ENCODE measurements around the gene LMAN2L.
A peak's percentile ranks its signal among the peaks of the same experiment; 100 is the strongest.

The LMAN2L gene

DNA sequence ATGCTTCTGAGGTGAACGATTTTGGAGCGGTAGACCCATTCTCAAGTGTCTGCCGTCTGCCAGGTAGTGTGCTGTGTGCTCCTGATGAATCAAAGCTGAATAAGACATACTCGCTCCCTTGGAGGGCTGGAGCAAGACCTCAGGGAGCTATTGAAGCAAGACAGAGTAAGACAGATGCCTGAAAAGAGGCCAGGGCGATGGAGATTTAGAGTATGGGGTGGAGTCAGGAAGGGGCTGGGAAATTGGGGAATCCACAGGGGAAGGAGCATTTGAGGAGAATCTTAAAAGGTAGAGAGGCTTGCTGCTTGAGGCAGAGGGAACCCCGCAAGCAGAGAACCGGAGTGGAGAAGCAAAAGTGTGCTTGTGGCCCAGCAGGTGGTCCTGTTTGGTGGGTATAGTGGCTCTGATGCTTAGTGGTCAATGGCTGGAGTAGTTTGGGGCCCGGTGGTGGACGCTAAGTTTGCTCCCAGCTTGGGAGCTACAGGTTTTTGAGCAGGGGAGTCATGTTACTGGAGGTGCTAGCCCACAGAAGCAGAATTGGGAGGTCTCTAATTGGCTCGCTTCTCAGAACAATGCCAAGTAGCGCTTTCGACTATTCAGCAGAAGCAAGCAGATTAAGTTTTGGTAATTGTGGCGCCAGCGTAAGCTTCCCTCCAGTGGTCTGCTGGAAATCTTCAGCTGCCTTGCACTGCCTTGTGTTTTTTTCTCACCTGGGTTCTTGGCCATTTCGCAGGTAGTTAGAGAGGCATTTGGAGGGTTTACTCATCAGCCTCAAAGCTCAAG is 22.9 kb upstream of the LMAN2L start:
- peak overlapping the region; percentile 17; the same call in 1 of the 2 replicates for H3K27ac ChIP-seq (ENCODE audit: low read length)
- H3K9me3 ChIP-seq (ENCODE audit: insufficient read depth, low read length, severe bottlenecking), result no peaks in the 10 kb centered on the region
- TF ChIP-seq, protein P1, sequence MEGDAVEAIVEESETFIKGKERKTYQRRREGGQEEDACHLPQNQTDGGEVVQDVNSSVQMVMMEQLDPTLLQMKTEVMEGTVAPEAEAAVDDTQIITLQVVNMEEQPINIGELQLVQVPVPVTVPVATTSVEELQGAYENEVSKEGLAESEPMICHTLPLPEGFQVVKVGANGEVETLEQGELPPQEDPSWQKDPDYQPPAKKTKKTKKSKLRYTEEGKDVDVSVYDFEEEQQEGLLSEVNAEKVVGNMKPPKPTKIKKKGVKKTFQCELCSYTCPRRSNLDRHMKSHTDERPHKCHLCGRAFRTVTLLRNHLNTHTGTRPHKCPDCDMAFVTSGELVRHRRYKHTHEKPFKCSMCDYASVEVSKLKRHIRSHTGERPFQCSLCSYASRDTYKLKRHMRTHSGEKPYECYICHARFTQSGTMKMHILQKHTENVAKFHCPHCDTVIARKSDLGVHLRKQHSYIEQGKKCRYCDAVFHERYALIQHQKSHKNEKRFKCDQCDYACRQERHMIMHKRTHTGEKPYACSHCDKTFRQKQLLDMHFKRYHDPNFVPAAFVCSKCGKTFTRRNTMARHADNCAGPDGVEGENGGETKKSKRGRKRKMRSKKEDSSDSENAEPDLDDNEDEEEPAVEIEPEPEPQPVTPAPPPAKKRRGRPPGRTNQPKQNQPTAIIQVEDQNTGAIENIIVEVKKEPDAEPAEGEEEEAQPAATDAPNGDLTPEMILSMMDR (IDR thresholded peaks at IDR 0.05; ENCODE audit: borderline replicate concordance, extremely low read depth, low read length, poor library complexity, severe bottlenecking), result no peak
- no peak for TF ChIP-seq EZH2 (IDR thresholded peaks at IDR 0.05; ENCODE audit: borderline replicate concordance, low read depth, low read length, severe bottlenecking)
- H3K4me1 ChIP-seq (ENCODE audit: insufficient read depth, low read length), result peaks cover 71% of the 10 kb centered on the region
- H3K36me3 ChIP-seq (ENCODE audit: insufficient read depth, low read length), result 0 out of 2 replicates have a peak, but pooled peaks cover 7% of the 10 kb centered on the region
- H4K20me1 ChIP-seq (ENCODE audit: insufficient read depth, low read length), result no peaks in the 10 kb centered on the region
- ATAC-seq (ENCODE audit: insufficient read depth, low read depth) (peak; percentile 14; the same call in 1 of the 3 replicates), DNase-seq (peak; percentile 37)
- peak overlapping the region; percentile 54 for H3K9ac ChIP-seq (ENCODE audit: low read depth, low read length)
- peaks cover 52% of the 10 kb centered on the region for H3K79me2 ChIP-seq (ENCODE audit: insufficient read depth, low read length)
- peak overlapping the region; percentile 94 for H3K4me2 ChIP-seq (ENCODE audit: insufficient read depth, low read length)
- H3K27me3 ChIP-seq (ENCODE audit: insufficient read depth, low read length, poor library complexity), result no peaks in the 10 kb centered on the region
- H2AFZ ChIP-seq (ENCODE audit: low read depth, low read length), result peak overlapping the region; percentile 3; the same call in 1 of the 2 replicates
- H3K4me3 ChIP-seq (ENCODE audit: low read depth in 1 of 2, low read length in 2 of 2), result peak overlapping the region; percentile 9 to 65; a peak in 3 of 4 replicates

- H3K79me2 ChIP-seq (ENCODE audit: insufficient read depth, low read length), result peaks cover 39% of the 10 kb centered on the region
- no peaks in the 10 kb centered on the region for H4K20me1 ChIP-seq (ENCODE audit: insufficient read depth, low read length)
- ATAC-seq (ENCODE audit: insufficient read depth, low read depth) (peak; percentile 57), DNase-seq (no peak)
- H3K27ac ChIP-seq (ENCODE audit: low read length), result peak overlapping the region; percentile 62
- no peaks in the 10 kb centered on the region for H3K27me3 ChIP-seq (ENCODE audit: insufficient read depth, low read length, poor library complexity)
- TF ChIP-seq, protein P1 (IDR thresholded peaks at IDR 0.05; ENCODE audit: borderline replicate concordance, extremely low read depth, low read length, poor library complexity, severe bottlenecking), result peak; percentile 77
- no peak for TF ChIP-seq EZH2 (IDR thresholded peaks at IDR 0.05; ENCODE audit: borderline replicate concordance, low read depth, low read length, severe bottlenecking)
- peak overlapping the region; percentile 69 for H2AFZ ChIP-seq (ENCODE audit: low read depth, low read length)
- H3K9ac ChIP-seq (ENCODE audit: low read depth, low read length), result peak overlapping the region; percentile 54
- H3K9me3 ChIP-seq (ENCODE audit: insufficient read depth, low read length, severe bottlenecking), result no peaks in the 10 kb centered on the region
- no peaks in the 10 kb centered on the region for H3K36me3 ChIP-seq (ENCODE audit: insufficient read depth, low read length)
- H3K4me2 ChIP-seq (ENCODE audit: insufficient read depth, low read length), result peak overlapping the region; percentile 94
- H3K4me3 ChIP-seq (ENCODE audit: low read depth in 1 of 2, low read length in 2 of 2), result peak overlapping the region; percentile 16 to 65; a peak in 3 of 4 replicates
- peaks cover 58% of the 10 kb centered on the region for H3K4me1 ChIP-seq (ENCODE audit: insufficient read depth, low read length)
Measured at GRCh38 chr2:96760986-96761832, 21.3 kb upstream of the LMAN2L start.

- H3K9ac ChIP-seq (ENCODE audit: low read depth, low read length), result peak within 1 kb of the TSS; percentile 54
- no peaks in the 10 kb centered on the region for H3K27me3 ChIP-seq (ENCODE audit: insufficient read depth, low read length, poor library complexity)
- peaks cover 54% of the 10 kb centered on the region for H3K4me1 ChIP-seq (ENCODE audit: insufficient read depth, low read length)
- TF ChIP-seq EZH2 (IDR thresholded peaks at IDR 0.05; ENCODE audit: borderline replicate concordance, low read depth, low read length, severe bottlenecking), result no peak
- TF ChIP-seq, protein P1 (IDR thresholded peaks at IDR 0.05; ENCODE audit: borderline replicate concordance, extremely low read depth, low read length, poor library complexity, severe bottlenecking), result no peak
- peak within 1 kb of the TSS; percentile 69 for H2AFZ ChIP-seq (ENCODE audit: low read depth, low read length)
- peaks cover 35% of the 10 kb centered on the region for H3K79me2 ChIP-seq (ENCODE audit: insufficient read depth, low read length)
- ATAC-seq (ENCODE audit: insufficient read depth, low read depth) (peak; percentile 93), DNase-seq (peak; percentile 94)
- H4K20me1 ChIP-seq (ENCODE audit: insufficient read depth, low read length), result no peaks in the 10 kb centered on the region
- peak within 1 kb of the TSS; percentile 62 for H3K27ac ChIP-seq (ENCODE audit: low read length)
- H3K36me3 ChIP-seq (ENCODE audit: insufficient read depth, low read length), result no peaks in the 10 kb centered on the region
- H3K9me3 ChIP-seq (ENCODE audit: insufficient read depth, low read length, severe bottlenecking), result no peaks in the 10 kb centered on the region
- H3K4me3 ChIP-seq (ENCODE audit: low read depth in 1 of 2, low read length in 2 of 2), result peak within 1 kb of the TSS; percentile 16 to 65; a peak in 3 of 4 replicates
- H3K4me2 ChIP-seq (ENCODE audit: insufficient read depth, low read length), result peak within 1 kb of the TSS; percentile 94
Measured at GRCh38 chr2:96760036-96760985, 20.4 kb upstream of the LMAN2L start, which contains the start of gene CNNM4. Gene CNNM4 (plus strand): TSS chr2:96760902. CDS start chr2:96761000, 98 bp downstream.
